ENCODE data around the gene RHOXF1. TPM values are rescaled to one million over a fixed set of nuclear protein-coding genes. Genes with fewer than 3 reads are reported as not detected.

The RHOXF1 gene
- total RNA-seq, 1 donor from 2014 or later: not detected

Other genes with a start within 250 kb of the RHOXF1 start
- gene RNF113A, start 244.2 kb downstream of the RHOXF1 start, total RNA-seq: 24.0 and 26.8 TPM in 2 replicates
- 82.6 and 84.4 TPM in 2 replicates for gene NDUFA1, start 244.1 kb downstream of the RHOXF1 start, total RNA-seq
- not detected in 2 replicates for gene AKAP14, start 220.0 kb downstream of the RHOXF1 start, total RNA-seq
- 9.8 and 10.4 TPM in 2 replicates for gene NKAP, start 172.2 kb downstream of the RHOXF1 start, total RNA-seq
- not detected in 2 replicates for gene RHOXF2B, start 38.2 kb downstream of the RHOXF1 start, total RNA-seq
- gene RHOXF2, start 42.7 kb upstream of the RHOXF1 start, total RNA-seq: not detected in 2 replicates
- 13.3 and 13.4 TPM in 2 replicates for gene ZBTB33, start 134.9 kb upstream of the RHOXF1 start, total RNA-seq
- not detected in 2 replicates for gene TMEM255A, start 195.5 kb upstream of the RHOXF1 start, total RNA-seq
- gene ATP1B4, start 246.2 kb upstream of the RHOXF1 start, total RNA-seq: not detected in 2 replicates

All from activated T-helper 2 cell treated with anti-CD3 and anti-CD28 coated beads, Interferon-gamma antibody, Interleukin-2, Interleukin-4, amounts not matched to agents 10 μg/mL and 5 μg/mL and 100 μg/mL, durations not matched to agents 14 hours and 24 hours and 36 hours (primary cell).